Transverse colon (tissue), 3 donors: ENCODE results near the gene MRPL9.

ENCODE experiments used
- EP300 ChIP-seq: sonication (generic); formaldehyde crosslinking; IDR thresholded peaks from one replicate; pipeline ENCODE4 v1.6.1; 2017; ENCODE audit warnings: antibody characterized with exemption, low read depth
- POLR2A ChIP-seq: fragments of 450-650 bp; IDR thresholded peaks from one replicate; pipeline ENCODE4 v1.6.1; 2016; ENCODE audit warnings: antibody characterized with exemption, mild to moderate bottlenecking, moderate library complexity
- TF ChIP-seq, protein P1 (sequence below), 5 experiments: fragments of 200-600 bp in 3 of 5; fragments of 450-650 bp in 2 of 5; sonication (generic) in 3 of 5; IDR thresholded peaks; 1 replicate in 2 of 5; 2 replicates in 3 of 5; pipeline ENCODE4 v1.5.1; 2016 to 2017; ENCODE audit warnings: antibody characterized with exemption in 5 of 5, inconsistent platforms in 3 of 5, mild to moderate bottlenecking in 2 of 5, moderate library complexity in 1 of 5

DNA sequence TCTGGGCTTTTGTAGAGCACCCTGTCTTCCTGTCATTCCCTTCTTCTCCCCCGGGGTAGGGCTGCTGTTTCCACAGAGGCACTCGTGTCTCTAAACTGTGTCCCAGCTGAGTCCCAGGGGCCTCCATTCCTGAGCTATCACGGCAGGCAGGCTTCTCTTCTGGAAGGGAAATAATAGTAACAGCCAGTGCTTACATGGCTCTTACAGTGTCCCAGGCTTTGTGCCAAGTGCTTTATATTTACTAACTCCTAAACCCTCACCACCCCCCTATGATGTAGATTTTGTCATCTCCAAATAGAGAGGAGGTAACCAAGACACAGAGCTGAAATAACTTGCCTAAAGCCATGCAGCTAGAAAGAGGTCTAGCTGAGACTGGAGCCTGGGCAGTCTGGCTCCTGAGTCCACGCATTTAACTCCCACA is 45.3 kb downstream of the MRPL9 start:
- TF ChIP-seq, protein P1, sequence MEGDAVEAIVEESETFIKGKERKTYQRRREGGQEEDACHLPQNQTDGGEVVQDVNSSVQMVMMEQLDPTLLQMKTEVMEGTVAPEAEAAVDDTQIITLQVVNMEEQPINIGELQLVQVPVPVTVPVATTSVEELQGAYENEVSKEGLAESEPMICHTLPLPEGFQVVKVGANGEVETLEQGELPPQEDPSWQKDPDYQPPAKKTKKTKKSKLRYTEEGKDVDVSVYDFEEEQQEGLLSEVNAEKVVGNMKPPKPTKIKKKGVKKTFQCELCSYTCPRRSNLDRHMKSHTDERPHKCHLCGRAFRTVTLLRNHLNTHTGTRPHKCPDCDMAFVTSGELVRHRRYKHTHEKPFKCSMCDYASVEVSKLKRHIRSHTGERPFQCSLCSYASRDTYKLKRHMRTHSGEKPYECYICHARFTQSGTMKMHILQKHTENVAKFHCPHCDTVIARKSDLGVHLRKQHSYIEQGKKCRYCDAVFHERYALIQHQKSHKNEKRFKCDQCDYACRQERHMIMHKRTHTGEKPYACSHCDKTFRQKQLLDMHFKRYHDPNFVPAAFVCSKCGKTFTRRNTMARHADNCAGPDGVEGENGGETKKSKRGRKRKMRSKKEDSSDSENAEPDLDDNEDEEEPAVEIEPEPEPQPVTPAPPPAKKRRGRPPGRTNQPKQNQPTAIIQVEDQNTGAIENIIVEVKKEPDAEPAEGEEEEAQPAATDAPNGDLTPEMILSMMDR (IDR thresholded peaks at IDR 0.05): no peak
- TF ChIP-seq POLR2A: no peak
- TF ChIP-seq EP300: no peak
